Lung microvascular endothelial cell (primary cell): ENCODE measurements around the gene LRFN2. TPM values are rescaled to one million over a fixed set of nuclear protein-coding genes. Genes with fewer than 3 reads are reported as not detected.

Experiments used
- DNase-seq, 2 donors: peaks; one replicate each; pipeline versions ENCODE4 v3.0.0 to v3.0.0-alpha.2; 2010; ENCODE audit warnings: low read depth in 2 of 2
- total RNA-seq: library from RNA; depleted of rRNA; stranded (reverse); fragments of >200 nt; gene quantifications from 2 replicates; pipeline ENCODE4 v1.2.1, GENCODE V29; 2014

LRFN2 gene
- total RNA-seq, 1 donor from 2014 or later = not detected

DNA sequence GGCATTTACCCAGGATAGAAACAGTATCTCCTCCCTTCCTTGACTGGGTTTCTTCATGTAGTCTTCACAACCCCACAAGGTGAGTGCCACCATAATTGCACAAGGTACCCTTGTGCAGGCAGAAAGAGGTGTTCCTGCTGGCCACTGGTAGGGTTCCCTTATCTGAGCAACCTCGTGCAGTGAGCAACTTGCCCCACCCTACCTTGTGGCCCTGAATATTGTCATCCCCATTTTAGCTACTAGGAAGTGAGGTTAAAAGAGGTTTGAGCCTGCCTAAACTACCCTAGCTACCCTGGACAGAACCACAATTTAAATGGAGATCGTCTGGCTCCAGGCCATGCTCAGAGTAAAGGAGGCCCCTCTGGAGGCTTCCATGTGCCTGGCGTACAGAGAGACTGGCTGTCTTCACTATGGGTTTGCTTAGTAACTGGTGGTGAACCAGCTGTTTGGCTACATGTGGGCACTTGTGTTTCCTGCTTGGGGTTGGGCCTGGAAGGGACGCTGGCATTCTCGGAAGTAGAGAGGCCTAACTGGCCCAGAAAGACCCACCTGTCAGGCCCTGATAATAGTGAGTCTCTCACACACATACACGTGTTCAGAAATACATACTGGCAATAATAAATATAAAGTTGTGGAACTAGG lies 148.8 kb downstream of the LRFN2 start:
- DNase-seq = no peak

DNA sequence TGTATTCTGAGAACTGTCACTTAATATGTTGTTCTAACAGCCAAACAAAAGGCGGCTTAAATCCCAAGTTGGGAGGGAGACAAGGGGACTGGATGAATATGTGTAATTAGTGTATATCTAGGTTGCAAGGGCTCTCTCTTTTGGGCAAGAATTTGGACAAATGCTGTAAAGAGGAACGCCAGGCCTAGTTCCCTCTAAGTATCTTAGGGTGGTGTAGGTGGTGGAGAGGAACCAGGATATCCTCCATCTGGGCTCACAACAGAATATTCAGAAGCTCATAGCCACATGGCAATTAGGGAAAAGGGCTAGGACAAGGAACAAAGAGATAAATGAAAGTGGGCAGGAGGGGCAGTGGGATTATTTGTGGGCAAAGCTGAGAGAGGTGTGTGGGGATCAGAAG lies 149.5 kb downstream of the LRFN2 start:
- DNase-seq = no peak

DNA sequence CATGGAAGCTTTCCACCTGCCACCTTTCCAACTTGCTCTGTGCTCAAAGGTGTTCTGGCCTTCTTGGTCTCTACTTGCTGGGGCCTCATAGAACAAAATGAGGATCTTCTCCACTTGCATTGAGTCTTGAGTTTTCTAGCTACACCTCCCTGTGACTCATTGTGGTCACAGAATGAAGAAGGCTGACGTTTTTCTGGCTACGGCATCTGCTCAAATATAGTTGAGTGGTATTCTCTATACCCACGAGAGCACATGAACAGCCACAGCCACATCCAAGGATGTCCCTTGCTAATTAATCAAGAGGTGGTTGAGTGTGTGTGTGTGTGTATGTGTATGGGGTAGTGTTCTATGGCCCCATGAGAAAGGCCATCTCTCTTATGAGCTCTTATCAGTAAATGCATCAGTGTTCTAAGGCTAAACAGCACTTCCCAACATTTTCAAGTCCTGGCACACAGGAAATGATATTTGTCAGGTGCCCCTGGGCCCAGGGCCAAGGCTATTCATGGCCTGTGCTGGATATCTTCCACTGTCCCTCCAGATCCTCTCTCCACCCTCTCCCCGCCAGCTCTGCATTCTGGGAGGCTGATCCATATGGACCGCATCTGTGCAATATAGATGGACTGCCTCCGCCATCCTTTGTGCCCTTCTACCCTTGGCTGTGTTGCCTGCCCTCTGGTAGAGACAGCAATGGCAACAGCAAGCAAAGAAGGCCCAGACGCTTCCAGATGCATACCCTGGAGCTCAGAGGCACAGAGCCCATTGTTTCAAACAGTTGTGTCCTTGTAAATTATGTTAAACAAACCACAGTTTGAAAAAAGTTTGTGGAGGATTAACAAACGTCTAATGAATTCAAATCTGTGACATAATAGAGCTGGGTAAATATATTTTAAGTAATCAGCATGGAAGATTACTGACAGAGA lies 150.2 kb downstream of the LRFN2 start:
- DNase-seq = no peak

DNA sequence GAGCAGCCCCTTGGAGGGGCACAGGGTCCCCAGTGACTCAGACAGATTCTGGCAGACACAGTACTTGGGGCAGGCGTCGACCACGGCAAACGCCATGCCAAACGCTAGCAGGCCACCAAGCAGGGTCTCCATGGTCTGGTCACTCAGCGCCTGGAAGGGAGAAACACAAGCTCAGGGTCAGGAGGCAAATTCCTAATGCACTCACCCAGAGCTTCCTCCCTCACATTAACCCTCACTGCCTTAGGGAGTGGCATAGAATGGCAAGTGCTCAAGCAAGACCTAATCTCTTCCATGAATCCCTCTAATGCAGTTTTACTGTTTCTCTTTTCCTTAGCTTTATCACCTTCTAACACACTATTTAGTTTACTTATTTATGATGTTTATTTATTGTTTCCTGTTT lies 154.2 kb downstream of the LRFN2 start:
- no peak for DNase-seq

DNA sequence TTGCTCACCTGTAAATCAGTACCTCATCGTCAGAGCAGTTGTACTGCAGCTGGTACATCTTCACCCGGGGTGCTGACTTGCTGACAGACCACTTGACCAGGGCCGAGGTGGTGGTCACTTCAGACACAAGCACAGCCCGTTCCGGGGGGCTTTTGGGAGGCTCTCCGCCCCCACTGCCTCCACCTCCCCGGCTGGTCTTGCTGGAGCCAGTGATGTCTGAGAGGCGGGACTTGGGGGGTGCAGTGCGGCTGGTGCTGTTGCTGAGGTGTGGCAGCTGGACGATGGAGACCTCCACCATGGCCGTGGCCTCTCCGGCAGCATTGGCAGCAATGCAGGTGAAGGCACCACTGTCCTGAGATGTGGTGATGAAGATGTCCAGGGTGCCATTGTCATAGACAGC lies 155.5 kb downstream of the LRFN2 start:
- no peak for DNase-seq

DNA sequence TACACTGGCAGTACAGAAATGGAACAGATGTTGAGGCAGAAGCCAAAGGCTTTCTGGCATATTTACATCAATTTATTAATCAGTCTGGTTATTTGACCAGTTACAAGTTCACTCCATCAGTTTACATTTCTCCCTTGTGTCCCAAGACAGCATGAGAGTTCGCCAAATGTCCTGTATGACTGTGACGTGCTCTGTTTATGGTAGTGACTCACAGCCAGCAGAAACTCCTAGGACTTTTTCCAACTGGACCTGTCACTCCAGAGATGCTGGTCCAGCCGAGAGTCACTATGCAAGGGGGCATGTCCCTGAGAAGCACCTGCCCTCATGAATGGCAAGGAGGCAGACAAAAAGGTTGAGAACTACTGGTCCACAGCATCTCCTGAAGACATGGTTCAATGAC lies 160.0 kb downstream of the LRFN2 start:
- no peak for DNase-seq

DNA sequence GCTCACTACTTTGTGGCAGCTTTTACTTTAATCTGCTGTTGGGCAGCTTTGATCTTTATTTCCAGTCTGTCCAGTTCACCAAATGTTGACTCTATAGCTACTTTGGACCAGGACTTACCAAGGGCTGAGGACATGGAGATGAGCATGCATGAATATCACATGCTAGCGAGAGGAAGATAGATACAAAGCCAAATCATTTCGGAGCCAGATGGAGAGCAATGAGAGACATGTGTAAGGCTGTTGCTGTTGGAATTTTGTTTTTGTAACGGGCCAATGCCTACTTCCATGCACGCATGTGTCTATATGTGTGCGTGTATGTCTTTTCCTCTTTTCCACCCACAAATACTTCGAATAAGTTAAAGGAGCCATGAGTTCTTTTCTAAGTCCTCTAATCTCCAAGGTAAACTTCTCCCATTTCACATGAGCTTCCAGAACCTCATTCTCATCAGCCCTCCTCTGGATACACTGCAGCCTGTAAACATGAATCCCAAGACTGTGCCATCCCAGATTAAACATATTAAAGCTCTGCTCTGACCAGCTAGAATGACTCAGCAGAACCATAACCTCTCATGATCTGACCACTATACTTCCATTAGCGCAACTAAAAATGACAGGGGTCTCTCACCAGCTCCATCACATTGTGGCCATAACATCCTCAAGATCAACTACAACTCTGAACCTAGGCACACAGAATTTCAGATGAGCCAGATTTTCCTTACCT lies 160.7 kb downstream of the LRFN2 start:
- no peak for DNase-seq

DNA sequence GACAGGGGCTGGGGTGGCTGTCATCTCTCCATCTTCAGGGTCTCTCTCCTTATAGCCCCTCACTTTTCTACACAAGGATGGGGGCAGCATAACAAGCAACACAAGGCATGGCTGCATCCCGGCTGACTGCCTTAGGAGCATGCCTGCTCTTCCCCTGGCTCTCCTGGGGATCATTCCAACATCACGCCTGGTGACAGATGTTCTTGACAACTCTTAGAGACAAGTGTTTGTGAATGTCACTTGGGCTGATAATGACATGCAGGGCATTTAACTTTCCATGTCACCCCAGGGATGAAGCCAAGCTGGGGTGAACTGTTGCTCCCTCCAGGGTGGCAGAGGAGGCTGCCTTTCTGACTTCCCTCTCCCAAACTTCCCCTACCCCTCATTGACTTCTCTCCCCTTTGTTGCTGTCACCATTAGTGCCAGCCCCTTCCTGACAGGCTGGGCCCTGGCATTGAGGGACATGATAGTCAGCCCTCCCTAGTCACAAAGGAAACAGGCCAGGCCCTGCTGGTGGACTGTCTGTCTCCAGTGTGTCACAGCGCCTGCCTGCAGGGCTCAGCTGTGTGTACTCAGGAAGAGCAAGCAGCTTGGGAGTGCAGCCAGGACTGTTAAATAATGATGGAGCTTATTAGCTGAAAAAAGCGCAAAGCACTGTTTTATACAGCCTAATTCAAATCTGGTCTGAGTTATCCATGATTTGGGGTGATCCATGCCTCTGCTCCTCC lies 161.8 kb downstream of the LRFN2 start:
- DNase-seq = no peak

DNA sequence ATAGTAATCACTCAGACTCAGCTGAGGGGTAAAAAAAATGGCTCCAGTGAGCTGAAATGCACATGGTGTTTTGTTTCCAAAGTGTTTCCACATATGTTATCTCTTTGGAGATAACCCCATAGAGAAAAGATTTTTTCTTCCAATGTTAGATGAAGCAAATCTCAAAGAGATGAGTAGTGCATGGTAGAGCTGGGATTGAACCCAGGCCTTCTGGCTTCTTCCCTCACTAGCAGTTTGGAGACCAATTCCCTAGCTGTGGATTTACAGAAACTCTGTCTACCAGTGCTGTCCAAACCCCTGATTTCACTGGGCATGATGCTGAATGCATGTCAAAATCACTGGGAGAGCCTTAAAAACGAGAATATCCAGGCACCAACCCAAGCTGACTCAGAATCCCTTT lies 165.1 kb downstream of the LRFN2 start:
- DNase-seq = no peak

DNA sequence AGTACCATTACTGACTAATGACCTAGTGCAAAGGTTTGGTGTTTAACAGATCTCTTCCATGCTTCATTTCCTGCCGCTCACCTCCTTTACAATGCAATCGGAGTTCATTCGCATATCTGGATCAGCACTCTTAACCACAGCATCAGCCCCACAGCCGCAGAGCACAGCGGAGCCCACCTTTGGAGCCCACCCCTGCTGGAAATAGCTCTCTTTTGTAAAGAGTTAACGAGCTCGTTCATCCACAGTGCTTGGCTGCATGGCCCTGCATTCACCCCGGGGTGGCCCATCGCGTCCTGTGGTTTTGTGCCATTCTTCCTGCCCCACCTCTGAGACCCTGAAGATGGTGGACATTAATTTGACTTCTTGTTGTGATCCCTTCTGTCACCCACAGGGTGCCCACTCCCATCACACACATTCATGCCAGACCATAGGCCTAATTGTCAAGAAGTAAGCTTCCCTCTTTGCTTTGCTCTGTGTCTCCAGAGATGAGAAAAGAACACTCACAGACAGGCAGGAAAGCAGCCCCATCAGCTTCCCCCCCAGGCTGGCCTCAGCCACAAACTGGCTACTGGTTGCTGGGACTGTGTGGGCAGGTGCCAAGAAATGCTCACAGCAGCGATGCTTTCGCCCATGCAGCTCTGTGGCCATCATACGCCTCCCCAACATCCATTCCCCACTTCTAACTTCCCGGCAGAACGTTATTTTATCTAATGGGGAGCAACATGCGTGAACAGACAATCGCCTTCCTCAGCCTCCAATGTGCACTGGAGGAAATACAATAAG lies 167.0 kb downstream of the LRFN2 start:
- no peak for DNase-seq

DNA sequence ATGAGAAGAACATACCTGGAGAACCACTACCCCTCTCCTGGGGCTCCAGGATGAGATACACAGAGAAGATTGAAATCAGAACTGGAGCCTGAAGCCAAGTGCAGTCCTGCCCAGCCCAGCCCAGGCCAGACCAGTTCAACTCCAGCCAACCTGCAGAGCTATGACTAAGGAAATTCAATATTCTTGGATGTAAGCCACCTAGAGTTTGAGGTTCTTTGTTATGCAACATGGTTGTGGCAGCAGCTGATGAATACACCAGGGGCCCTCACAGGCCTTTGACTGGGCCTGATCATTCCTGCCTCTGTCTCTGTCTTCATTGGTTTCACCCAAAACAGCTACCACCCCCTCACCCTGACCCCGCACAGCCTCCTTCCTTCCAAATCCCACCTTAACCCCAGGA lies 167.8 kb downstream of the LRFN2 start:
- DNase-seq = no peak

DNA sequence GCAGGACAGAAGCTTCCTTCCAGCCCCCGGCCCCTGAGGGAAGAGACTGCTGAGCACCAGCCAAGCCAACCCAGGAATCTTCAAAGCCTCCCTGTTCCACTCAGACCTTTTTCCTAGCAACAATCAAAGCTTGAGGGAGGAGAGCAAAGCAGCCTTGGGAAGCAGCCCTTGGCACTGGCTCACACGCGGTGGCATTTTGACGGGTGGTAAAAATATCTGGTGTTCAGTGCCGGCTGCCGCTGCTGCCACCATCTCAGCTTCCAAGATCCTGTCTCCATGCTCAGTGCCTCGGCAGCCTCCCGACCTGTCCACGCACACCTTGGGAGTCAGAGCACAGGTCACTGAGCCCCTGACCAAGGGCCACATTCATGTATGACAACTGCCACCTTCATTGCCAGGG lies 170.1 kb downstream of the LRFN2 start:
- no peak for DNase-seq

DNA sequence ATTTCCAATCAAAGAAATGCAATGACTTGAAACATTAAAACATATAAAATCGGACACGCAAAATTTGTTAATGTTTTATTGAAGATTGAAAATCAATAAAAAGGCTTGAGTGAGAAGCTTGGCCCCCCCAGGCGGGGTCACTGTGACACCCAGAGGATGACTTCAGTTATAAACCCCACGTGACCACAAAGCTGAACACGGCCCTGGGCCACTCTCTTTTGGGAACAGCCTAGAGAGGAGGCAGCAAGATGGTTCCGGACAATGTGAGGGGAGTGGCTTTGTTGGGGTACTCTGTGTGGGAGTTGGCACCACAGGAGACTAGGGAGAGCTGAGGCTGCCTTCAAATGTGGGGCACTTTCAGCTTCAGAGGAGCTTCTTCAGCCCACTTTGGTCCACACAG lies 172.5 kb downstream of the LRFN2 start:
- DNase-seq = no peak

DNA sequence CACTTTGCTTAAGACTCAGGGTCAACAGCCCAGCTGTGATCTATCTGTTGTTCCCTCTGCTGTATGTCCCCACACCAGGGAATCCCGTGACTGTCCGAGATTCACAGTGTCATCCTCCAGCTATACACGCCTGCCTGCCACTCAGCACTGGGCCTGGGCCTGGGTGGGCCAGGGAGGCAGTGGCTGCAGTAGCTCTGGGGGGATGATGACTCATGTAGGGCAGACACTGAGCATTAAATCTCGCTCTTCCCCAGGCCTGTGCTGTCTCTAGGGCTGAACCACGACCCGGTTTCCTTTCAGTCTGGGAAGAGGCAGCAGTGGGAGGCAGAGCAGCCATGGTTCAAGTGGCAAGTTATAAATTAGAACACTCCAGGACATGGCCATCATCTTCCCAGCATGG lies 173.9 kb downstream of the LRFN2 start:
- no peak for DNase-seq

DNA sequence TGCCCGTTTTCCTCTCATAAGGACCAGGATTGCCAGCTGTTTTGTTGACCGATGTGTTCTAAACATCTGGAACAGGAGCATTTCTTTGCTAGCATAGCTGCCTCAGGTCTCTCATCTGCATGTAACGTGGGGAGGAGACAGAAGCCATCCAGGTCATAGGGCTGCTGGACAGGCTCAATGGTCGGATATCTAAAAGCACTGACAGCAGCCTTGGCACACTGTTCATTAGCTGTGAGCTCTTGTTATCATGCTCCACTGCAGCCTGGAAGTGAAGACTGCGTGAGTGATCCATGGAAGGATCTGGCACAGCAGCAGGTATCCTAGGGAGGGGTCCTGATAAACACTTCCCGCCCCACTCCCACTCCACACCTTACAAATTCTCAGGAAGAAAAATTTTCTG lies 175.3 kb downstream of the LRFN2 start:
- no peak for DNase-seq

DNA sequence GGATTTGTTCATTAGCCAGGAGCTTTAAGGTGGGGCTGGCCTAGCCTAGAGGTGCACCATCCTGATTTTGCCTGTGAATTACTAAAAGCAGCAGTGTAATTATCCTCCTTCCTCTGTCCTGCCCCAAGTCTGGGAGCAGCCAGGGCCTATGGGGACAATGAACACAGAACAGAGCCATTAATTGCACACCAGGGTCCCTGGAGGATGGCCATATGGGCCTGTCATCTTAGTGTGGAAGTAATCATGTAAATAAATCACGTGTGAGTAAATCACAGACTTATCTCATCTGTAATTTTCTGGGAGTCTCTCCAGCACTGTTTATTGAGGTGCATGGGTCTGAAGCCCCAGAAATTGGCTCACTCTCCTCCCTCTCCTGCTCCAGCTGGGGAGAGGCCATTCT lies 176.3 kb downstream of the LRFN2 start:
- DNase-seq = no peak

DNA sequence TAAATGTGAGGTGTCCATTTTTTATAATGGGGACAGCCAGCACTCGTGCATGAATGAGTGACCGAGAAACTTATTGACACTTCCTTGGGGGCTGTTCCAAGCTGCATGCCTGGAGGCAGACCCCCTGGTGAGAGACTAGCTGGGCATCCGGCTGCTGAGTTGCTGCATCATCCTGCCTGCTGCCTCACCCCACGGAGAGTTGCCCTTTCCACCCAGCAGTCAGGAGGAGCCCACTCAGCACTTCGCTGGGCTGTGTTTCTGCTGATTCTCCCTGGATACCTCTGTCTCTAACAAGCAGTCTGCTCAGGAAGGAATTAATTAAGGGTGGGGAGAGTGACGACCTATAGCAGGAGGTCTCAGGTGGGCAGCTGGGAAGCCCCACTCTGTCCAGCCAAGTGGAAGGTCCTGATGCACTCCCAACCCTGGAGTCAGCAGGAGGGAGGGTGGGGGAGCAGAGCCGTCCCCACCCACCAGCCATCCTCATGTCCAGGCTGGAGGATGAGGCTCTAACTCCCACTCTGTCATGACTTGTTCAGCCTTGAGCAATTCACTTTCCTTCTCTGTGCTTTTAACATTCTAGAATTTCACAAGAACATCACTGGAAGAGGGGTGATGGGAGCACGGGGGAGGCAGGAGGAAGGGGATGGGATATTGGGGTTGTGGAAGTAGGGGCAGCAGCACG lies 177.3 kb downstream of the LRFN2 start:
- DNase-seq = no peak

DNA sequence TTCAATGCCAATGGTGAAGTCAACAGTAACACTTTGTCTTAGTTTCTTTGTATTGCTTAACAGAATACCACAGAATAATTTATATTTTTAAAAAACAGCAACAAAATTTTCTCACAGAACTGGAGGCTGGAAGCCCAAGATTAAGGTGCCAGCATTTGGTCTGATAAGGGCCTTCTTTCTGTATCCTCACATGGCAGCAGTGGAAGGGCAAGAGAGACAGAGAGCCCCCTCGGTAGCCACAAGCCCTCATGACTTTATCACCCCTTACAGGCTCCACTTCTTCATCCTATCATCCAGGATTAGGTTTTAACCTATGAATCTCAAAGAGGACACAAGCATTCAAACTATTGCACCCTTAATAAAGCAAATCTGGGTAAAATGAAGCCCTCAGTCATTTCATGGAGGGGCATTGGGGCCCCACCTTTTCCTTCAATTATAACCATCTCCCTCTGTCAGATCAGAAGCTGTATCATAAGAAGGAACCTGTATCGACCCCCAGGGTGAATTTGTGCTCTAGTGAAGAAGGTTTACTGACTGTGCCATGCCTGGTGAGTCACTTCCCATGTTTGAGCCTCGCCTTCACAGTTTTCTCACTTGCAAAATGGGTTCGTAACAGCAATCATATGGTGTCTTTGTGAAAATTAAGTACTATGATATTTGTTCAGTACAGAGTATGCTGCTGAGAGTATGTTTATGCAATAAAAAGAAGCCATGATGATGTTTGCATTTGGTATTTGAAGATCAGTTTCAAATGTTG lies 178.2 kb downstream of the LRFN2 start:
- no peak for DNase-seq

DNA sequence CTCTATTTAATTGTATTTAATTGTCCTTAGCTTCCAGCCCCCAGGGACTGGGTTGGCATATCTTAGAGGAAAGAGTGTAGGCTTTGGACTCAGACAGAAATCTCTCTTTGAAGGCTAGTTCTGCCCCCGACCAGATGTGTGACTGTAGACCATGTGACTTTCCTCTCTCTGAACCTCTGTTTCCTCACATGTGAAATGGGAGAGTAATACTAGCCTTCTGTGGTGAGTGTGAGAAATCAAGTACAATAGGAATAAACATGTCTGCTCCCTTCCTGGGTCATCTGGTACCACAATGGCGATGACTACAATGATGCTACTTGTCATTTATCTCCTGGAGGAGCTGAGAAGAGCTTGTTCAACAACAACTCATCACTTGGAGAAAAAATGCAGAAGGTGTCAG lies 179.9 kb downstream of the LRFN2 start:
- no peak for DNase-seq

DNA sequence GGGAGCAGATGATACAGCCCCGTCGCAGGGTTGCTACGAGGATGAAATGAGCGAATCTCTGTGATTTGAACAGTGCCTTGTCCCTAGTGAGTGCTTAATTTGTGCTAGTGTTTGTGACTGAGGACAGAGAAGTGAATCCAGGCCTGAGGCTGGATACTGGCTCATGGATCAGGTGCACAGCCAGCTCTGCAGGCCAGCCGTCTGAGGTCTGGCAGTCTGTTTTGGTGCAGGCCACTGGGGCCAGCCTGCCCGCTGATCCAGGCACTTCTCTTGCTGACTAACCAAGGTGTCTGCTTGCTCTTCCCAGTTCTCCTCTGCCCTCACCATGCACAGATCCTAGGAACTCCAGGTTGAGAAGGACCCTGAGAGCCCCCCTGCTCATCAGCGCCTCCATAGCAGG lies 181.0 kb downstream of the LRFN2 start:
- no peak for DNase-seq
